SK-N-SH (cell line): ENCODE data around the gene CYP26B1.

Experiments
- FOXJ3 ChIP-seq: sonication (generic); formaldehyde crosslinking; IDR thresholded peaks from 2 replicates; pipeline ENCODE4 v1.5.1; 2020; ENCODE audit warnings: mild to moderate bottlenecking, missing genetic modification reagents
- MXI1 ChIP-seq: IDR thresholded peaks from 2 replicates; pipeline ENCODE4 v1.6.1; 2012; ENCODE audit warnings: mild to moderate bottlenecking, low read depth, low read length, improper control_type of control experiment
- POLR2AphosphoS5 ChIP-seq: IDR thresholded peaks from 2 replicates; pipeline ENCODE4 v1.6.1; 2012; ENCODE audit warnings: low read depth, low read length
- RFX5 ChIP-seq: IDR thresholded peaks from 2 replicates; pipeline ENCODE4 v1.6.1; 2012; ENCODE audit warnings: mild to moderate bottlenecking, improper control_type of control experiment, low read length
- TAF1 ChIP-seq: IDR thresholded peaks from 2 replicates; pipeline ENCODE4 v1.6.1; 2012; ENCODE audit warnings: low read depth, mild to moderate bottlenecking, low read length, moderate library complexity, borderline replicate concordance
- TF ChIP-seq, protein P1 (sequence below): fragments of 200-600 bp; sonication (generic); IDR thresholded peaks from 2 replicates; pipeline ENCODE4 v1.6.1; 2017; ENCODE audit warnings: antibody characterized with exemption, mild to moderate bottlenecking, moderate library complexity
- TF ChIP-seq, protein P2 (sequence below): IDR thresholded peaks from 2 replicates; pipeline ENCODE4 v1.6.1; 2012; ENCODE audit warnings: mild to moderate bottlenecking, low read depth, low read length, moderate library complexity
- TF ChIP-seq, protein P3 (sequence below): IDR thresholded peaks from 2 replicates; pipeline ENCODE4; 2012

DNA sequence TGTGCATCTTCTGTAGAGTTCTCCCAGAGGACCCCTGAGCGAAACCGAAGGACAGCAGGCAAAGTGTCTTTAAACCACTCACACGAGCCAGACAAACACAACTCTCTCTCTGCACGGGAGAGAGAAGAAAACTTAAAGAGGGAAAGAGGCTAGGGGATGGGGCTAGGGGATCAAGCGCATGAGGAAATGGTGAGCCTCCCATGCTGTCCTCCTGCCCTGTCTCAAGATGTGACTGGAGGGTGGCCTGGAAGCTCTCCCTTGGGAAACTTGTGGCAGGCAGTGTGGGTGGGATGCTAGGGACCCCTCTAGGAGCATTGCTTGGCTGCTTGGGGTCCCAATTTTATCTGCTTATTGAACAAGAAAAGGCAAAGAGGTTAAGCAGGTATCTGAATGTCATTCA, 44.5 kb downstream of the CYP26B1 start:
- TF ChIP-seq MXI1 (no peak), POLR2AphosphoS5 (no peak), TAF1 (no peak), RFX5 (no peak), FOXJ3 (CRISPR knock-in tag) (no peak)
- TF ChIP-seq, protein P1, sequence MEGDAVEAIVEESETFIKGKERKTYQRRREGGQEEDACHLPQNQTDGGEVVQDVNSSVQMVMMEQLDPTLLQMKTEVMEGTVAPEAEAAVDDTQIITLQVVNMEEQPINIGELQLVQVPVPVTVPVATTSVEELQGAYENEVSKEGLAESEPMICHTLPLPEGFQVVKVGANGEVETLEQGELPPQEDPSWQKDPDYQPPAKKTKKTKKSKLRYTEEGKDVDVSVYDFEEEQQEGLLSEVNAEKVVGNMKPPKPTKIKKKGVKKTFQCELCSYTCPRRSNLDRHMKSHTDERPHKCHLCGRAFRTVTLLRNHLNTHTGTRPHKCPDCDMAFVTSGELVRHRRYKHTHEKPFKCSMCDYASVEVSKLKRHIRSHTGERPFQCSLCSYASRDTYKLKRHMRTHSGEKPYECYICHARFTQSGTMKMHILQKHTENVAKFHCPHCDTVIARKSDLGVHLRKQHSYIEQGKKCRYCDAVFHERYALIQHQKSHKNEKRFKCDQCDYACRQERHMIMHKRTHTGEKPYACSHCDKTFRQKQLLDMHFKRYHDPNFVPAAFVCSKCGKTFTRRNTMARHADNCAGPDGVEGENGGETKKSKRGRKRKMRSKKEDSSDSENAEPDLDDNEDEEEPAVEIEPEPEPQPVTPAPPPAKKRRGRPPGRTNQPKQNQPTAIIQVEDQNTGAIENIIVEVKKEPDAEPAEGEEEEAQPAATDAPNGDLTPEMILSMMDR = no peak
- TF ChIP-seq, protein P2, sequence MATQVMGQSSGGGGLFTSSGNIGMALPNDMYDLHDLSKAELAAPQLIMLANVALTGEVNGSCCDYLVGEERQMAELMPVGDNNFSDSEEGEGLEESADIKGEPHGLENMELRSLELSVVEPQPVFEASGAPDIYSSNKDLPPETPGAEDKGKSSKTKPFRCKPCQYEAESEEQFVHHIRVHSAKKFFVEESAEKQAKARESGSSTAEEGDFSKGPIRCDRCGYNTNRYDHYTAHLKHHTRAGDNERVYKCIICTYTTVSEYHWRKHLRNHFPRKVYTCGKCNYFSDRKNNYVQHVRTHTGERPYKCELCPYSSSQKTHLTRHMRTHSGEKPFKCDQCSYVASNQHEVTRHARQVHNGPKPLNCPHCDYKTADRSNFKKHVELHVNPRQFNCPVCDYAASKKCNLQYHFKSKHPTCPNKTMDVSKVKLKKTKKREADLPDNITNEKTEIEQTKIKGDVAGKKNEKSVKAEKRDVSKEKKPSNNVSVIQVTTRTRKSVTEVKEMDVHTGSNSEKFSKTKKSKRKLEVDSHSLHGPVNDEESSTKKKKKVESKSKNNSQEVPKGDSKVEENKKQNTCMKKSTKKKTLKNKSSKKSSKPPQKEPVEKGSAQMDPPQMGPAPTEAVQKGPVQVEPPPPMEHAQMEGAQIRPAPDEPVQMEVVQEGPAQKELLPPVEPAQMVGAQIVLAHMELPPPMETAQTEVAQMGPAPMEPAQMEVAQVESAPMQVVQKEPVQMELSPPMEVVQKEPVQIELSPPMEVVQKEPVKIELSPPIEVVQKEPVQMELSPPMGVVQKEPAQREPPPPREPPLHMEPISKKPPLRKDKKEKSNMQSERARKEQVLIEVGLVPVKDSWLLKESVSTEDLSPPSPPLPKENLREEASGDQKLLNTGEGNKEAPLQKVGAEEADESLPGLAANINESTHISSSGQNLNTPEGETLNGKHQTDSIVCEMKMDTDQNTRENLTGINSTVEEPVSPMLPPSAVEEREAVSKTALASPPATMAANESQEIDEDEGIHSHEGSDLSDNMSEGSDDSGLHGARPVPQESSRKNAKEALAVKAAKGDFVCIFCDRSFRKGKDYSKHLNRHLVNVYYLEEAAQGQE = no peak
- TF ChIP-seq, protein P3, sequence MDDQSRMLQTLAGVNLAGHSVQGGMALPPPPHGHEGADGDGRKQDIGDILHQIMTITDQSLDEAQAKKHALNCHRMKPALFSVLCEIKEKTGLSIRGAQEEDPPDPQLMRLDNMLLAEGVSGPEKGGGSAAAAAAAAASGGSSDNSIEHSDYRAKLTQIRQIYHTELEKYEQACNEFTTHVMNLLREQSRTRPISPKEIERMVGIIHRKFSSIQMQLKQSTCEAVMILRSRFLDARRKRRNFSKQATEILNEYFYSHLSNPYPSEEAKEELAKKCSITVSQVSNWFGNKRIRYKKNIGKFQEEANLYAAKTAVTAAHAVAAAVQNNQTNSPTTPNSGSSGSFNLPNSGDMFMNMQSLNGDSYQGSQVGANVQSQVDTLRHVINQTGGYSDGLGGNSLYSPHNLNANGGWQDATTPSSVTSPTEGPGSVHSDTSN = no peak
